HG02870 (cell line): Measurements from ENCODE around the gene INPP5A.

Experiments
- ATAC-seq: cut with Tn5 transposase; IDR thresholded peaks from one replicate; pipeline ENCODE4 v1.9.1; 2021; ENCODE audit warnings: mild to moderate bottlenecking, moderate library complexity; ENCODE audit not compliant: unreplicated experiment

The INPP5A gene

GRCh38 chr10:132534391-132535064 is 3.1 kb upstream of the INPP5A start:
- ATAC-seq: no peak

- ATAC-seq: no peak
Observed at GRCh38 chr10:132535065-132535651, 2.4 kb upstream of the INPP5A start.

GRCh38 chr10:132536241-132536876 is 1.2 kb upstream of the INPP5A start:
- no peak for ATAC-seq

- ATAC-seq: peak; percentile 89
Observed at GRCh38 chr10:132536877-132537683, 507 bp upstream of the INPP5A start.

- ATAC-seq: no peak
Observed at GRCh38 chr10:132538031-132538789, 623 bp downstream of the INPP5A start.

- no peak for ATAC-seq
Observed at GRCh38 chr10:132538790-132539421, 1.3 kb downstream of the INPP5A start.

- no peak for ATAC-seq
Observed at GRCh38 chr10:132539431-132539839, 1.8 kb downstream of the INPP5A start.

- ATAC-seq: no peak
Observed at GRCh38 chr10:132539894-132540293, 2.3 kb downstream of the INPP5A start.

- ATAC-seq: no peak
Observed at GRCh38 chr10:132540456-132540855, 2.9 kb downstream of the INPP5A start.

GRCh38 chr10:132541129-132541528 is 3.5 kb downstream of the INPP5A start:
- no peak for ATAC-seq

- ATAC-seq: no peak
Observed at GRCh38 chr10:132541601-132542011, 4.0 kb downstream of the INPP5A start.

- ATAC-seq: no peak
Observed at GRCh38 chr10:132542086-132542775, 4.6 kb downstream of the INPP5A start.

GRCh38 chr10:132542819-132543218 is 5.2 kb downstream of the INPP5A start:
- no peak for ATAC-seq

GRCh38 chr10:132543916-132544743 is 6.5 kb downstream of the INPP5A start:
- no peak for ATAC-seq

- ATAC-seq: no peak
Observed at GRCh38 chr10:132544744-132545658, 7.4 kb downstream of the INPP5A start.

- no peak for ATAC-seq
Observed at GRCh38 chr10:132545659-132546367, 8.2 kb downstream of the INPP5A start.
